Pancreas (tissue), 10 donors: ENCODE data around the gene PODN. TPM values are rescaled to one million over a fixed set of nuclear protein-coding genes. Genes with fewer than 3 reads are reported as not detected.
A peak's percentile ranks its signal among the peaks of the same experiment; 100 is the strongest.

Source experiments
- ATAC-seq, 4 donors: fragments of 200-7000 bp; cut with Tn5 transposase; one replicate each; pipeline versions ENCODE4 v1.8.0 to v1.9.1; 2020; ENCODE audit warnings: mild to moderate bottlenecking in 4 of 4, moderate library complexity in 4 of 4
- DNase-seq, 6 donors: peaks; one replicate each; pipeline ENCODE4 v3.0.0-alpha.2; 2020
- FAIRE-seq: peaks from 2 replicates; lab custom pipeline; 2012; peaks lifted over from hg19 to GRCh38; lab: Jason Lieb, UNC
- H3K27ac ChIP-seq, 4 donors: fragments of 200-600 bp; sonication (generic); 1 replicate in 3 of 4; 2 replicates in 1 of 4; pipeline versions ENCODE4 v1.5.0 to v1.8.0; 2020
- H3K27me3 ChIP-seq, 4 donors: fragments of 200-600 bp; one replicate each; pipeline ENCODE4 v1.8.0; 2021
- H3K36me3 ChIP-seq, 3 donors: fragments of 200-600 bp; sonication (generic) in 1 of 3; one replicate each; pipeline versions ENCODE4 v1.5.0 to v1.8.0; 2020 to 2021
- H3K4me1 ChIP-seq, 3 donors: fragments of 200-600 bp; one replicate each; pipeline ENCODE4 v1.8.0; 2021
- H3K4me3 ChIP-seq, 4 donors: fragments of 200-600 bp; sonication (generic) in 2 of 4; one replicate each; pipeline versions ENCODE4 v1.5.0 to v1.8.0; 2020 to 2021
- H3K9me3 ChIP-seq, 4 donors: fragments of 200-600 bp; one replicate each; pipeline ENCODE4 v1.8.0; 2021
- CTCF ChIP-seq, 4 donors: fragments of 200-600 bp; sonication (generic) in 3 of 4; IDR thresholded peaks; one replicate each; pipeline versions ENCODE4 v1.5.0 to v1.8.0; 2021; ENCODE audit warnings: antibody characterized with exemption in 4 of 4
- WGBS, 2 donors: extraction: QIAGEN DNeasy Blood & Tissue Kit; methylation state at CpG; one replicate each; pipeline ENCODE4 v1.1.7; 2013; 5-methylcytosine and 5-hydroxymethylcytosine counted together
- intact Hi-C, 3 donors: fragments of 100-400 bp; cut with DNase I; formaldehyde crosslinking; loops; one replicate each; pipeline versions ENCODE4 v1.11.1 to v1.14.2; 2022
- polyA plus RNA-seq, 2 donors: library from polyadenylated mRNA; stranded (reverse); fragments of 200-250 nt; gene quantifications; one replicate each; pipeline ENCODE4 v1.2.3, GENCODE V29; 2013
- total RNA-seq, 6 donors: library from RNA; stranded (reverse); fragmentation: NEBNext Ultra II Directional in 4 of 6; extraction: Animal tissue kit (Norgen Biotek cat#: 25700) in 4 of 6; gene quantifications; one replicate each; pipeline versions ENCODE4 v1.2.1 to v1.2.4, GENCODE V29; 2021 to 2023
- donor health status: healthy with polysubstance abuse.
- donor health status: DM: no; HTN: no; CAD: no; lungs with moderate emphysema.
- donor health status: DM: no; HTN: no; CAD: no.
- donor health status: control.
- donor health status: control.
- donor health status: Bipolar disorder and iron deficiency.
- donor health status: DM: yes; HTN: yes; CAD: no.
- donor health status: DM: no; HTN: no; CAD: no.
- donor health status: DM: no; HTN: no; CAD: no.
- donor health status: DM: yes; HTN: yes; CAD: no.

PODN gene
- total and polyA plus RNA-seq, 8 donors: 1.8 to 14.9 (median 10.2) TPM

GRCh38 chr1:53076721-53077598 is 14.9 kb downstream of the PODN start:
- no peaks in the 10 kb centered on the region for H3K9me3 ChIP-seq
- no peaks in the 10 kb centered on the region for H3K36me3 ChIP-seq
- intact Hi-C loops: no loop called here
- no peaks in the 10 kb centered on the region for H3K27me3 ChIP-seq
- FAIRE-seq: no peak
- H3K4me1 ChIP-seq: no peaks in the 10 kb centered on the region
- TF ChIP-seq CTCF (IDR thresholded peaks at IDR 0.05): no peak
- whole genome bisulfite sequencing, 2 donors: 87 to 90% methylated on average over 19 of the region's 19 CpGs
- ATAC-seq: no peak
- DNase-seq: peak in 2 of 6 donors; percentile 54 to 68
- H3K27ac ChIP-seq: no peak overlapping the region
- H3K4me3 ChIP-seq: no peak overlapping the region

GRCh38 chr1:53077599-53077965 is 15.6 kb downstream of the PODN start:
- 88 to 89% methylated on average over 13 of the region's 13 CpGs for WGBS, 2 donors
- DNase-seq: peak in 1 of 6 donors; percentile 43
- no peak for FAIRE-seq
- H3K9me3 ChIP-seq: no peaks in the 10 kb centered on the region
- no peak overlapping the region for H3K4me3 ChIP-seq
- H3K36me3 ChIP-seq: no peaks in the 10 kb centered on the region
- ATAC-seq: no peak
- intact Hi-C loops: no loop called here
- H3K4me1 ChIP-seq: no peaks in the 10 kb centered on the region
- no peak overlapping the region for H3K27ac ChIP-seq
- no peaks in the 10 kb centered on the region for H3K27me3 ChIP-seq
- TF ChIP-seq CTCF (IDR thresholded peaks at IDR 0.05): no peak

- ATAC-seq (no peak), DNase-seq (peak in 2 of 6 donors; percentile 49 to 57), FAIRE-seq (no peak)
- H3K4me1 ChIP-seq: no peaks in the 10 kb centered on the region
- no peaks in the 10 kb centered on the region for H3K36me3 ChIP-seq
- no peak overlapping the region for H3K27ac ChIP-seq
- intact Hi-C loops: no loop called here
- no peaks in the 10 kb centered on the region for H3K9me3 ChIP-seq
- H3K27me3 ChIP-seq: no peaks in the 10 kb centered on the region
- WGBS, 2 donors: 93% methylated on average over 46 of the region's 46 CpGs
- TF ChIP-seq CTCF (IDR thresholded peaks at IDR 0.05): no peak
- no peak overlapping the region for H3K4me3 ChIP-seq
These were observed 16.5 kb downstream of the PODN start for GRCh38 chr1:53078333-53079101.

GRCh38 chr1:53079251-53079650 is 17.2 kb downstream of the PODN start:
- Histone ChIP-seq H3K36me3 (no peaks in the 10 kb centered on the region), H3K27me3 (no peaks in the 10 kb centered on the region), H3K4me3 (no peak overlapping the region), H3K4me1 (no peaks in the 10 kb centered on the region), H3K27ac (no peak overlapping the region), H3K9me3 (no peaks in the 10 kb centered on the region)
- 73 to 85% methylated on average over 4 of the region's 4 CpGs for WGBS, 2 donors
- TF ChIP-seq CTCF (IDR thresholded peaks at IDR 0.05): no peak
- ATAC-seq (no peak), DNase-seq (peak in 1 of 6 donors; percentile 38), FAIRE-seq (no peak)
- intact Hi-C loops: no loop called here
